ENCODE results near the gene MCUR1. TPM values are rescaled to one million over a fixed set of nuclear protein-coding genes. Genes with fewer than 3 reads are reported as not detected.

Gene MCUR1
- total RNA-seq, 1 donor from 2014 or later = 20.6 TPM

DNA sequence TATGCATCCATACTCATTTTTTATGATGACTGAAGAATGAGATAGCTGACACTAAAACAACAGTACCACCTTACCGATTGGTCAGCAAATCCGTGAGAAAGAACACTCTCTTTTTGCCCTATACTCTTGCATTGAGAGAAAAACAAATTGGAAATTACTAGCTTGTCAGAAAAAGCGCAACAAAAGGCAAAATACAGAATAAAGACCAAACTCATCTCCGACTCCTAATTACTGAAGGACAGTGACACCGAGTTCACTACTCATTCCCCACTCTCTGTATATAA, 2.1 kb downstream of the MCUR1 start:
- Mint-ChIP-seq H3K27ac (no peak overlapping the region), H3K27me3 (no peaks in the 10 kb centered on the region), H3K36me3 (ENCODE audit: insufficient read depth) (no peaks in the 10 kb centered on the region), H3K4me3 (ENCODE audit: low read depth) (no peak overlapping the region), H3K9me3 (ENCODE audit: low read depth) (no peaks in the 10 kb centered on the region), H3K4me1 (ENCODE audit: low read depth) (peaks cover 22% of the 10 kb centered on the region)
- no peak for TF ChIP-seq CTCF (IDR thresholded peaks at IDR 0.05; ENCODE audit: unreplicated experiment)
- no peak for DNase-seq (ENCODE audit: low spot score, unreplicated experiment)

GRCh38 chr6:13811627-13812358, 2.6 kb downstream of the MCUR1 start:
- H3K9me3 Mint-ChIP-seq (ENCODE audit: low read depth) = no peaks in the 10 kb centered on the region

DNA sequence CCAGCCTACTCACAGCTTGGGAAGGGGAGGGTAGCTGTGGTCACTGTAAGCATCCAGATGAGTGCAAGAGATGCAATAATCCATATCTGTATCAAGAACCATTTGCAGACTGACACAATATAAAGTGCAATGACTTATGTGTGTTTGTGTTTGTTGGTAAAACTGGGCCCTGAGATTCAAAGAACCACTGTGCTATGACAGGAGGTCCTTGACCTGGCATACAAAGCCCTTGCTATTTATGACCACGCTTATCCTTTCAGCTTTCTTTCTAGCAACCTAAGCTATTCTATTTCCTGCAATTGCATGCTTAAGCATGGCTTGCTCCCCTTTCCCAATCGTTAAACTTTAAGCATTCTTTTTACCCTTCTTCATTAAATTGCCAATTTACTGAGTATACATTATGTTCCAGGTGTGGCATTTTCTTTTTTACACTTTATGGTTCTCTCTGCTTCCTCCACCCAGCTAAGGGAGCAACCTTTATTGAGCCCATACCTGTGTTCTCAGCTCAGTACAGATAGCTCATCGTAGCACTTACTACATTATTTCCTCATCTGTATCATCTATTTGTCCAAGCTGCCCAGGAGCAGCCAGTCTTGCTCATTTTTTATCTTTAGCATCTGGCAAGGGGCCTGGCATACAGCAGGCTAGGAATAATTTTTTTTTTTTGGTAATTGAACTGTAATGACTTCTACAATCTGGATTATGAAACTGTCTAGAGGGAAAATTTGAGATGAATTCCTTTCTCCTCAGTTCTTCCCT, 3.5 kb downstream of the MCUR1 start:
- Mint-ChIP-seq H3K27ac (no peak overlapping the region), H3K9me3 (ENCODE audit: low read depth) (no peaks in the 10 kb centered on the region), H3K27me3 (no peaks in the 10 kb centered on the region), H3K4me1 (ENCODE audit: low read depth) (peaks cover 22% of the 10 kb centered on the region), H3K36me3 (ENCODE audit: insufficient read depth) (no peaks in the 10 kb centered on the region), H3K4me3 (ENCODE audit: low read depth) (no peak overlapping the region)
- no peak for DNase-seq (ENCODE audit: low spot score, unreplicated experiment)
- no peak for TF ChIP-seq CTCF (IDR thresholded peaks at IDR 0.05; ENCODE audit: unreplicated experiment)

More at GRCh38 chr6:13811627-13812358, 2.6 kb downstream of the MCUR1 start:
- Mint-ChIP-seq H3K27me3 (no peaks in the 10 kb centered on the region), H3K36me3 (ENCODE audit: insufficient read depth) (no peaks in the 10 kb centered on the region), H3K27ac (no peak overlapping the region), H3K4me1 (ENCODE audit: low read depth) (peaks cover 22% of the 10 kb centered on the region), H3K4me3 (ENCODE audit: low read depth) (no peak overlapping the region)
- no peak for DNase-seq (ENCODE audit: low spot score, unreplicated experiment)
- TF ChIP-seq CTCF (IDR thresholded peaks at IDR 0.05; ENCODE audit: unreplicated experiment) = no peak

DNA sequence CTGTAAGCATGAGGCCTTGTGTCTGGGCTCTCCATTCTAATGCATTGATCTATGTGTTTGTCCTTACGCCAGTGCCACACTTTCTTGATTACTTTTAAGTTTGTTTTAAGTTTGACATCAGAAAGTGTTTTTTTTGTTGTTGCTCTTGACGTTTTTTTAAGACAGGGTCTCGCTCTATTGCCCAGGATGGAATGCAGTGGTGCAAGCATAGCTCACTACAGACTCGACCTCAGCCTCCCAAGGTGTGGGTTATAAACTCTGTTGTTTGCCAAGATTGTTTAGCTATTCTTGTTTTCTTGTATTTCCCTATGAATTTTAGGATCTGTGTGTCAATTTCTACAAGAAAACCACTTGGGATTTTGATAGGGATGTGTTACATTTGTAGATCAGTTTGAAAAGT, 5.6 kb downstream of the MCUR1 start:
- peaks cover 5% of the 10 kb centered on the region for H3K36me3 Mint-ChIP-seq (ENCODE audit: insufficient read depth)
- H3K27me3 Mint-ChIP-seq = no peaks in the 10 kb centered on the region
- TF ChIP-seq CTCF (IDR thresholded peaks at IDR 0.05; ENCODE audit: unreplicated experiment) = no peak
- H3K27ac Mint-ChIP-seq = no peak overlapping the region
- DNase-seq (ENCODE audit: low spot score, unreplicated experiment) = no peak
- no peak overlapping the region for H3K4me3 Mint-ChIP-seq (ENCODE audit: low read depth)
- H3K4me1 Mint-ChIP-seq (ENCODE audit: low read depth) = peaks cover 18% of the 10 kb centered on the region
- H3K9me3 Mint-ChIP-seq (ENCODE audit: low read depth) = no peaks in the 10 kb centered on the region

GRCh38 chr6:13807696-13808095, 6.7 kb downstream of the MCUR1 start:
- peaks cover 10% of the 10 kb centered on the region for H3K4me1 Mint-ChIP-seq (ENCODE audit: low read depth)
- DNase-seq (ENCODE audit: low spot score, unreplicated experiment) = no peak
- H3K4me3 Mint-ChIP-seq (ENCODE audit: low read depth) = no peak overlapping the region
- no peaks in the 10 kb centered on the region for H3K27me3 Mint-ChIP-seq
- peaks cover 6% of the 10 kb centered on the region for H3K36me3 Mint-ChIP-seq (ENCODE audit: insufficient read depth)
- no peak for TF ChIP-seq CTCF (IDR thresholded peaks at IDR 0.05; ENCODE audit: unreplicated experiment)
- no peaks in the 10 kb centered on the region for H3K9me3 Mint-ChIP-seq (ENCODE audit: low read depth)
- no peak overlapping the region for H3K27ac Mint-ChIP-seq
